Measurements from ENCODE around the gene KRTAP5-8.
"Not testable (repeated sequence)": the region's sequence is repeated elsewhere in the genome, so short reads cannot be mapped to it uniquely, and the experiment has no call there.

KRTAP5-8 gene

GRCh38 chr11:71507102-71507501, 30.7 kb upstream of the KRTAP5-8 start:
- DNase-seq (ENCODE audit: low spot score) = no peak

- no peak for DNase-seq (ENCODE audit: low spot score)
Observed at GRCh38 chr11:71518506-71519471, 19.0 kb upstream of the KRTAP5-8 start.

GRCh38 chr11:71519546-71519945, 18.3 kb upstream of the KRTAP5-8 start:
- no peak for DNase-seq (ENCODE audit: low spot score)

- DNase-seq (ENCODE audit: low spot score) = no peak
Observed at GRCh38 chr11:71525188-71525937, 12.5 kb upstream of the KRTAP5-8 start.

- DNase-seq (ENCODE audit: low spot score) = no peak
Observed at GRCh38 chr11:71525938-71526495, 11.8 kb upstream of the KRTAP5-8 start.

GRCh38 chr11:71526796-71527575, 10.8 kb upstream of the KRTAP5-8 start, which contains the start of gene KRTAP5-7:
KRTAP5-7 (plus strand) TSS chr11:71527267; CDS start chr11:71527301, 34 bp downstream.
- DNase-seq (ENCODE audit: low spot score) = not testable (repeated sequence)

GRCh38 chr11:71527576-71528210, 10.1 kb upstream of the KRTAP5-8 start:
- no peak for DNase-seq (ENCODE audit: low spot score)

- DNase-seq (ENCODE audit: low spot score) = no peak
Observed at GRCh38 chr11:71530602-71531001, 7.2 kb upstream of the KRTAP5-8 start.

- DNase-seq (ENCODE audit: low spot score) = no peak
Observed at GRCh38 chr11:71532036-71532610, 5.7 kb upstream of the KRTAP5-8 start.

- not testable (repeated sequence) for DNase-seq (ENCODE audit: low spot score)
Observed at GRCh38 chr11:71534711-71535608, 2.9 kb upstream of the KRTAP5-8 start.

- no peak for DNase-seq (ENCODE audit: low spot score)
Observed at GRCh38 chr11:71535825-71536224, 2.0 kb upstream of the KRTAP5-8 start.

GRCh38 chr11:71537537-71537936, 288 bp upstream of the KRTAP5-8 start:
- no peak for DNase-seq (ENCODE audit: low spot score)

GRCh38 chr11:71538666-71538990, 803 bp downstream of the KRTAP5-8 start:
- no peak for DNase-seq (ENCODE audit: low spot score)

- no peak for DNase-seq (ENCODE audit: low spot score)
Observed at GRCh38 chr11:71539017-71539416, 1.2 kb downstream of the KRTAP5-8 start.

- not testable (repeated sequence) for DNase-seq (ENCODE audit: low spot score)
Observed at GRCh38 chr11:71539971-71540370, 2.1 kb downstream of the KRTAP5-8 start.

GRCh38 chr11:71540521-71541304, 2.9 kb downstream of the KRTAP5-8 start:
- not testable (repeated sequence) for DNase-seq (ENCODE audit: low spot score)

- DNase-seq (ENCODE audit: low spot score) = no peak
Observed at GRCh38 chr11:71542382-71542781, 4.6 kb downstream of the KRTAP5-8 start.

GRCh38 chr11:71542879-71543777, 5.3 kb downstream of the KRTAP5-8 start:
- DNase-seq (ENCODE audit: low spot score) = no peak

Data from AG08396 (cell line).